ENCODE measurements around the gene PTK6.

PTK6 gene

DNA sequence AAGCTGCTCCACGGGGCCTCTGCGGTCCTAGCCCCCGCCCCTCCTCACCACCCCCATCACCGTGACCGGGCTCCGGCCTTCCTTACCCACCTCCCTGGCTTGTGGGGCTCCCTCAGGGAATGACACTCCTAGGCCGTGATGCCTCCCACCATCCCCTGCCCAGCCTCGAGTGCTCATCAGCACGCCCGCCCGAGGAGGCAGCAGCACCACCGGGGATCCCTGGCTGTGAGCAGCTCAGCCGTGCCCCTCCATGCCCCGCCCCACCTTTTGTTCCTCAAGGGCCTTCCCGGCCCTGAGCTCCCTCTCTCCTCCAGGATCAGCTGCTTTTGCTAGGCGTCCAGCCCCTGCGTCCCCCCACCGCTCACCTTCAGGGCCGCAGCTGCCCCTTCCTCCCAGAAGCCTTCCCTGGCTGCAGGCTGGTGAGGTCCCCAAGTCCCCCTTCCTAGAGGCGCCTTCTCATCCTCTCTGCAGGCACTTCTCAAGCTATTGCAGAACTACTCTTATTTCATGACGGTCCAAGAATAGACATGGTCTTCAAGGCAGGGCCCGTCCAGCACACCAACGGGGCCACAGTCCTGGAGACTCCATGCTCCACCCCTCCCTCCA is 19.8 kb upstream of the PTK6 start:
- DNase-seq = no peak

DNA sequence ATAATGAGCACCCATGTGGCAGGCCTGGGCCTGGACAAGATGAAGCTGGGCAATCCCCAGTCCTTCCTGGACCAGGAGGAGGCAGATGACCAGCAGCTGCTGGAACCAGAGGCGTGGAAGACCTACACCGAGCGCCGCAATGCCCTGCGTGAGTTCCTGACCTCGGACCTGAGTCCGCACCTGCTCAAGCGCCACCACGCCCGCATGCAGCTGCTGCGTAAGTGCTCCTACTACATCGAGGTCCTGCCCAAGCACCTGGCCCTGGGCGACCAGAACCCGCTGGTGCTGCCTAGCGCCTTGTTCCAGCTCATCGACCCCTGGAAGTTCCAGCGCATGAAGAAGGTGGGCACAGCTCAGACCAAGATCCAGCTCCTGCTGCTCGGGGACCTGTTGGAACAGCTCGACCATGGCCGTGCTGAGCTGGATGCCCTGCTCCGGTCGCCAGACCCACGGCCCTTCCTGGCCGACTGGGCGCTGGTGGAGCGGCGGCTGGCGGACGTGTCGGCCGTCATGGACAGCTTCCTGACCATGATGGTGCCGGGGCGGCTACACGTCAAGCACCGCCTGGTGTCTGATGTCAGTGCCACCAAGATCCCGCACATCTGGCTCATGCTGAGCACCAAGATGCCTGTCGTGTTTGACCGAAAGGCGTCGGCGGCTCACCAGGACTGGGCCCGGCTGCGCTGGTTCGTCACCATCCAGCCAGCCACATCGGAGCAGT is 18.6 kb upstream of the PTK6 start:
- no peak for DNase-seq

DNA sequence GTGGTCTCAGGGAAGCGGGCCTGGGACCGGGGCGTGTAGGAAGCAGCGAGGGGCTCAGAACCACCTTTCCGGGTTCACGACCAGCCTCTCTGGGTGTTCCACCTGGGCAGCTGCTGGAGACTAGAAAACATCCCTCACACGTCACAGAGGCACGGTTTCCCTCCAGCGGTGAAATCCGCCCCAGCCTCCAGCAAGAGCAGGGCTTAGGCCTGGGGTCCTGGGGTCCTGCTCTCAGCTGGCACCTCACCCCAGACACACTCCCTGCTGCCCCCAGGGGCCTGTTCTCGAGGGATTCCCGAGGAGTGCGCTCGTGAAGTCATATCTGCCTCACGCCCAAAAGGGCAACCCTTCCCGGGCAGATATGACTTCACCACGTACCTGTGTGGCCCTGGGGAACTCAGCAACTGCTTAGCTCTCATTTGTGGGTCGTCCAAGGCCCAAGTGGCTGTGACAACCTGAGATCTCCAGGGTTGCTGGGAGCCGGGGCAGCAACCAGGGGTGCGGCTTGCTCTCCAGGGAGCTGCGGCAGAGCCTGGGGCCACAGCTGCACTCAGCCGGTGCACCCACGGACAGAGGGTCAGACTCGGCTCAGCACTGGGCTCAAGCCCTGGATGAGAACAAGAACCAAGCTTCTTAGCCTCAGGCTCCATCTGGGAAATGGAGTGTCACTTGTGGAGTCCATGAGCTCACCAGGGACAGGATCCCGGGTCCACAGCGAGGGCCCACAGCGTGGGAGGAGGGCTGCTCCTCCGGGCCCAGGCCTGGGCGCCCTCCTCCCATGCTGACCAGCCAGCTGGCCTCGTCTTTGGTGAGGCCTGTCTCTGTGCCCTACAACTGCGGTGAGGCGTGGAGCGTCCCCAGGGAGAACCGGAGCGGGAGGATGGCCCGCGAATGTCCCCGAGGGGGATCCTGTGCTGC is 17.4 kb upstream of the PTK6 start:
- no peak for DNase-seq

DNA sequence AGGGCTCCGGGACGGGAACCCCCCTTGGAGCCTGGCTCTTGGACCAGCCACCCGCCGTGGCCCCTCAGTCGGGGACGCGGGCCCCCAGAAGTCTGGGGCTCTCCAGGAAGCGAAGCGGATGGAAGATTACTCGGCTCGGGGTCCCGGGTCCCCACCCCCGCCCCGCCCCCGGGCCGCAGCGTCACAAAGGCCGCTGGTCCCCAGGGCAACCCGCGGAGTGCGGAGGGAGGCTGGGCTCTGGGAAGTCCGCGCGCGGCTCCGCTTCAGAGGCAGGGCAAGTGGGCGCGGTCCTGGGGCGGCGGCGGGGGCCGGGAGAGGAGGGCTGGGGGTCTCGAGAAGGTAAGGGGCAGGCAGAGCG is 16.7 kb upstream of the PTK6 start, which contains the start of gene FNDC11:
Gene FNDC11 (plus strand): TSS at position 227 of the 358 bp plus-strand sequence. CDS start 1,505 bp downstream, outside the sequence.
- DNase-seq = peak; percentile 34

DNA sequence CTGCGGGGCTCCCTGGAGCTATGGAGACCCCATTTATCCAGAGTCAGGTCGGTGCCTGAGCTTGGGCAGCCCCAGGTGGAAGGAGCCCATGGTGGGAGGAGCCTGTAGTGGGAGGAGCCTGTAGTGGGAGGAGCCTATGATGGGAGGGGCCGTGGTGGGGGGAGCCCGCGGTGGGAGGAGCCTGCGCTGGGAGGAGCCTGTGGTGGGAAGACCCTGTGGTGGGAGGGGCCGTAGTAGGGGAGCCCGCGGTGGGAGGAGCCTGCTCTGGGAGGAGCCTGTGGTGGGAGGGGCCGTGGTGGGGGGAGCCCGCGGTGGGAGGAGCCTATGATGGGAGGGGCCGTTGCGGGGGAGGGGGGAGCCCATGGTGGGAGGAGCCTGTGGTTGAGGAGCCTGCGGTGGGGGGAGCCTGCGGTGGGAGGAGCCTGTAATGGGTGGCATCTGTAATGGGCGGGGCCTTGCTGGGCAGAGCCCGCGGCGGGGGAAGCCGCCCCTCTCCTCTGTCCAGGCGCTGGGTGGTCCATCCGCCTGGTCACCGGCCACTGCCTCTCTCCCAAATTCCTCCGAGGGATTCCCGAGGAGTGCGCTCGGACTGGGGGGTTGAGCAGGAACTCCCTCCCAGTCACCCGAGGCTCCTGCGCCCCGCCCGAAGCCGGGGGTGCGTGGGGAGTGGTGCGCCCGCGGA is 16.2 kb upstream of the PTK6 start:
- DNase-seq = peak; percentile 39

DNA sequence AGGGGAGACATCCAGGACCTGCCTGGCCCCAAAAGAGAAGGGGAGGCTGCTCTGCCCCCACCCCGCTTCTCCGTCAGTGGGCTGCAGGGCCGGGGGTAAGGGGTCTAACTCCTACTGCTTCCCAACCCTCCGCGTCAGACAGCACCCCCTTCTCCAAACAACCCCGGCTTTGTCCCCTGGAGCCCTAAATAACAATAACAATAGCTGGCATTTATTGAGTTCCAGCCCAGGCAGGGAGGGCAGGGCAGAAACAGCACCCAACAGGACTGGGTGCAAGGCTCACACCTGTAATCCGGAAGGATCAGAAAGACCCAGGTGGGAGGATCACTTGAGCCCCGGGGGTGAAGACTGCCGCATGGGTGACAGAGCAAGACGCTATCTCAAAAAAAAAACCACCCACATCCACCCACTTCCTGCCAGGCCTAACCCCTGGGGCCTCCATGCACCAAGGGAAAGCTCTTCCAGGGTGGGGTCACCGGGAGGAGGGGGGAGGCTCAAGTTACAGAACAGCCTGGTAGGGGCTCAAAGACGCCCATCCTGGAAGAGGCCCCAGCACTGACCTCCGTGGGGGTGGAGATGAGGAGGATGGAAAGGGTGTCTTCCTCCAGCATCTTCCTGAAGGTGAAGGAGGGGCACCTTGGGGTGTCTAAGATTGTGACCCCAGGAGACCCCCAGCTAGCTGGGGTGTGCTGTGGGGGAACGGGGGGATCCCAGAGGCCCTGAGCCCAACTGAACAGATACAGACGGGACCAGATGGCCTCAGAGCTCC is 15.5 kb upstream of the PTK6 start:
- no peak for DNase-seq

DNA sequence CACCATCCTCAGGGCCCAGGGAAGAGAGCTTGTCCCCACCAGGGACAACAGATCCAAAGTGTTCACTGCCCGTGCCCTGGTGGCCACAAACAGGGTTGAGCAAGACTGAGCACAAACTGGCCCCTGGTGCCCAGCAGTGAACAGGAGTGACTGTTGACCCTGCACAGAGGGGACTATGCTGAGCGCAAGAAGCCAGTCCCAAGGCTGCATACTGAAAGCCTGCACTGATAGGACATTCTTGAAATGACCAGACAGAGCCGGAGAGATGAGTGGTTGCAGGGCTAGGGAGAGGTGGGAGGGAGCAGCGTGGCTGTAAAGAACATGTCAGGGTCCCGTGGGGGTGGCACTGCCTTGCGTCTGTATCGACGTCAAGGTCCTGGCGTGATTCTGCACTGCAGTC is 13.9 kb upstream of the PTK6 start:
- DNase-seq = no peak

DNA sequence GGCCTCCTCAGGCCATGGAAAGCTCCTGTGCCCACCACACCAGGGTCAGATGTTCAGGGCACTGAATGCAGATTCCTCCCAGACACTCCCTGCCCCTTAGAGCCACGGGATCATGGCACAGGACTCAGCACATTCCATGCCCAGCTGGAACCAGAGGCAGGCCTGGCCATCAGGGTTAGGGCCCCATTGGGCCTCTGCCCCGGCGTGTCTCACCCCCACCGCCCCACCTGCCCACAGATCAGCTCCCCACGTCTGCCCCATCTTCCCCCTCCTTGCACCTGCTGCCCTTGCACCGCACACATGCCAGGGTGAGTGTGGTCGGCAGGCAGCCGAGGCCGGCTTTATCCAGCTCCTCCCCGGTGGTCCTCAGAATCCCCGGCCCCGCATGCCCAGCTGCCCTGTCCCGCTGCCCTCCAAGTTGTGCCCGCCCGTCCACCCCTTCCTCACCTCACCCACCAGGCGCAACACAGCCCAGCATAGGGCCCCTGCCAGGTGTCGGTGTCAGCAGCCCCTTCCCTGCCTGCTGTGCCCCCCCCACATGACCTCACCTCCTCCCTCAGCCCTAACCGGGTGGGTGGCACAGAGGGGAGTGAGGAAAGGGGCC is 12.6 kb upstream of the PTK6 start:
- DNase-seq = no peak

DNA sequence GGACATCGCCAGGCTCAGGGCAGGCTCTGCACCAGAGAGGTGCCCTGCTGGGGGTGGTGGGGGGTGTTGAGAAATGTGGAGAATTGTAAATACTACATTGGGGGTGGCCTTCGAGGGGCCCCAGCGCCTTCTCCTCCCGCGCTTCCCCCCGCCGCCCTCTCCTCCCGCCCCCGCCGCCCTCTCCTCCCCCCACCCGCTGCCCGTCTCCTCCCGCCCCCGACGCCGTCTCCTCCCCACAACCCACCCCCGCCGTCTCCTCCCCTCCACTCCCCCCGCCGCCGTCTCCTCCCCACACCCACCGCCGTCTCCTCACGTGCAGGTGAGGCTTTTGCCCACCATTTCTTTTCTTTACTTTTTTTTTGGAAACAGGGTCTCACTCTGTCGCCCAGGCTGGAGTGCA is 11.8 kb upstream of the PTK6 start:
- DNase-seq = no peak

DNA sequence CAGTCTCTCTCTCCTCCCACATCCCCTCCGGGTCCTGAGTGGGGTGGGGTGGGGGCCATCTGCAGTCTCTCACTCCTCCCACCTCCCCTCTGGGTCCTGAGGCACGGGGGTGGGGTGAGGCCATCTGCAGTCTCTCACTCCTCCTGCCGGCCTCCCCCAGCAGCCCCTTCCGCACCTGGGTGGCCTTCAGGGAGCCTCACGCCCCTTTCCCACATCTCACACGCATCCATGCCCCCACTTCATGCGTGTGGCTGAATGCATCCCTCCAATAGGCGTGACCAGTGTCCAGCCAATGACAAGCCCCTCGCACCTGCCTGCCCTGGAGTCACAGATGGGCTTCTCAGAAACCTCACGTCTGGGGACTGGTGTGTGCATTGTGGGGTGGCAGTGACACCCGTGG is 11.4 kb upstream of the PTK6 start:
- DNase-seq = no peak

DNA sequence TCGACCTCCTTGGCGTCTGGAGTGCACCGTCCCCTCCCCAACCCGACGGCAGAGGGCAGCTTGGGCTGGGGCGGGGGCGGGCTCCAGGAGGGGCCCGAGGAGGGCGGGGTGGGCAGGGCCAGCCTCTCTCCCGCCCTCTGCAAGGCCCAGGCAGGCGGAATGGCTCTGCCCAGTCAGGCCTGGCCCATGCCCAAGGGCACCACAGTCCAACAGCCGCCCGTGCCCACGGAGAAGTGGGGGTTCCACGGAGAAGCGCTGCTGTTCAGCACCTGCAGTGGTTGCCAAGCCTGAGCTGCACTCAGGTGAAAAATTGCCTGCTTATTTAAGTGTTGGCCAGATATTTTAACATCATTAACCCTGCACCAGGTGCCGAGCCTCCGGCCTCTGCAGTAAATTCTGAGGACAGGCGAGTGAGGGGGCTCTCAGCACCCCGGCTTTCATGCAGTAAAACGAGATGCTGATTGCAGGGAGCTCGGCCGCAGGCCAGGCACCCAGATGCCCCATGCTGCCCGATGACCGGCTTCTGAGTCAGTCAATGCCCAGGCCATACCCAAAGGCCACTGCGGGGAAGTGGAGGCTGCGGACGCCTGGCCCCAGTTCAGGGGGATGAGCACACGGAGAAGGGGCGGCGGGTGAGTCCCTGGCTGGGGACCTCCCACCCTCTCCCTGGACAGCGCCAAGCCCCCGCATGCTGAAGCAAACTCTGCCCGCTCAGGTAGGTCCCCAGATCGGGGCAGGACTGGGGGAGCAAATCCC is 10.7 kb upstream of the PTK6 start, which contains the start of gene SRMS:
Gene SRMS (minus strand): TSS at position 25 of the 756 bp plus-strand sequence. CDS start 286 bp downstream, outside the sequence.
- no peak for DNase-seq

DNA sequence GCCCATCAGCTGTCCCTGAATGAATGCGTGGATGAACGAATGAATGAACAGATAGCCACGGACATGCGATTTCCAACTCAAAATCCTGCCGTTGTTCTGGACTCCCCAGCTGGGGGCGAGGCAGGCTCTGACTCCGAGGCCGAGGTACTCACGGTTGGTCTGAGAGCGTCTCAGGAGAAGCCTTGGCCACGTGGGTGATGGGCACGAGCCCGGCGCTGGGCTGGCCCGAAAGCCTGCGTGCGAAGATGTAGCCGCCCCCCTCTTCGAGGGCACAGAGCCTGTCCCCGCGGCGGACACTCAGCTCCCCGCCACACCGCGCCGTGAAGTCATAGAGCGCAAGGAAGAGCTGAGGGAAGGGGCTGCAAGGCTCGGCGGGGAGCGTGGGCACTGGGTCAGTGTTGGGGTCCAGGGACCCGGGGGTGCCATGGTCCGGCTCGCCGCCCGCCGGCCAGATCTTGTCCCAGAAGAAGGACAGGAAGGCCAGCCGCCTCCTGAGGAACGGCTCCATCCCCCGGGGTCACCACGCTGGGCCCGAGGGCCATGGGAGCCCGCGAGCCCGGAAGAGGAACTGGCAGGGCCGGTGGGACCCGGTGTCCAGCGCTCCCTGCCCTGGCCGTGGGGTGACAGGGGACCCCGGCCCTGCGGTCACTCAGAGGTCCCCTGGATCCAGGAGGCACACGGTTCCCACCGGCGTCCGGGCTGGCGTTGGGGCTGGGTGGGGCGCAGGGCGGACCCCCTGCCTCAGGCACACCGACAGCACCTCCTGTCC is 10.0 kb upstream of the PTK6 start:
- no peak for DNase-seq

DNA sequence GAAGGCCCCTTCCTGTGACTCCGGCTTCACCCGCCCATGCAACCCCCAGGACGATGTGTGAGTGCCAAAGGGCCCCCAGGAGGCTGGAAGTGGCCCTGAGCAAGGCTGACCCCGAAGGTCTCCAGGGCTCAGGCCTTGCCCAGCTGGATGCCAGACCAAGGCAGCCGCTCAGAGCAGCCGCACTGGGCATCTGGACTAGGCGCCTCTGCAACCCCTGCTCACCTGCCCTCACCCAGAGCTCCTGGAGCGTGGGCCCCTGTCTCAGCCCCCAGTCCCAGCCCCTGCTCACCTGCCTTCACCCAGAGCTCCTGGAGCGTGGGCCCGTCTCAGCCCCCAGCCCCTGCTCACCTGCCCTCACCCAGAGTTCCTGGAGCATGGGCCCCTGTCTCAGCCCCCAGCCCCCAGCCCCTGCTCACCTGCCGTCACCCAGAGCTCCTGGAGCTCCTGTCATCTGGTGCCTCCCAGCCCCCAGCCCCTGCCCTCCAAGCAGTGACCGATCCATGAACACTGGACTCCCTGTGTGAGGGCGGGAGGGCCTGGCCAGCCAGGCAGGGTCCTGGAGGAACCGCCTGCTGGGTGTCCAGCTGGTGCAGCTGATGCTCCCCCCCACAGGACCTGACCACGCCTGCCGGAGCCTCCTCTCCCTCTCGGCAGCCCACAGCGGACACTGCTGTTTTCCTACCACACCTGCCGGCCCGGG is 9.2 kb upstream of the PTK6 start:
- DNase-seq = no peak

DNA sequence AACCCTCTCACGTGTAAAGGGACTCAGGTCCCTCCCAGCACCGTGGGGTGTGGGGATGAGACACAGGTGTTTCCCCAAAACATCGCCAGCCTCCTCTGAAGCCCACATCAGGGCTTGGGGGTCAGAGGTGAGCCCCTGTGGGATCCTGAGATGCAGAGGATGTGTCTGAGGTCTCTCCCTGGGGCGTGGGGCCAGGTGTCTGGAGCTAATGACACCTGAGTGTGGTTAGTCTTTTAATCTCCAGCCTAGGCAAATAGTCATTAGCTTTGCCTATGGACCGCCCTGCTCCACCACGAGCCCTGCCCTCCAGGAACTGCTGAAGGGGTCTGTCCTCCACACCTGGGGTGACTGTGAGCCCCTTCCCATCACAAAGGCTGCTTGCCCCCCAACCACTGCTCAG is 8.6 kb upstream of the PTK6 start:
- no peak for DNase-seq

DNA sequence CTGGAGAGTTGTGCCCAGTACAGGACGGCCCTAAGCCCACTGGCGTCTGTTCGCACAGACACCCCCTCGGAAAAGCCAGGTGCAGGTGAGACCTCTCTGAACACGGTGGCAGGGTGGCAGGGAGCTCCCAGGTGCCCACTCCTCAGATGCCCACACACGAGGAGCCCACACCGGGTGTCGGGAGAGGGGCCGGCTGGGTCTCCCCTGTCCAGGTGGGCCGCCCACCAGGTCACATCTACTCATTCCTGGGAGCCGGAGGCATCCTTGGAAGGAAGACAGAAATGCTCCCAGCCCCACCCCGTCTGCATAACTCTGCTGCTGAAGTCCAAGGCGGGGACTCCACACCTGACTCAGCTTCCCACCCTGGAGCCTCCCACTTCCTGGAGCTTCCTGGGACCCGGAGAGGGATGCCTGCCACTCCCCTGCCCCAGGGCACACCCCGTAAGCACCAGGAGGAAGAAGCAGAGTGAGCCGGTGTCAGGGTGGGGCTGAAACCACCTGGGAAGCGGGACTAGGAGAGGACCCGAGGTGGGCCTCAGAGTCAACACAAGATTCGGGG is 7.9 kb upstream of the PTK6 start:
- no peak for DNase-seq

DNA sequence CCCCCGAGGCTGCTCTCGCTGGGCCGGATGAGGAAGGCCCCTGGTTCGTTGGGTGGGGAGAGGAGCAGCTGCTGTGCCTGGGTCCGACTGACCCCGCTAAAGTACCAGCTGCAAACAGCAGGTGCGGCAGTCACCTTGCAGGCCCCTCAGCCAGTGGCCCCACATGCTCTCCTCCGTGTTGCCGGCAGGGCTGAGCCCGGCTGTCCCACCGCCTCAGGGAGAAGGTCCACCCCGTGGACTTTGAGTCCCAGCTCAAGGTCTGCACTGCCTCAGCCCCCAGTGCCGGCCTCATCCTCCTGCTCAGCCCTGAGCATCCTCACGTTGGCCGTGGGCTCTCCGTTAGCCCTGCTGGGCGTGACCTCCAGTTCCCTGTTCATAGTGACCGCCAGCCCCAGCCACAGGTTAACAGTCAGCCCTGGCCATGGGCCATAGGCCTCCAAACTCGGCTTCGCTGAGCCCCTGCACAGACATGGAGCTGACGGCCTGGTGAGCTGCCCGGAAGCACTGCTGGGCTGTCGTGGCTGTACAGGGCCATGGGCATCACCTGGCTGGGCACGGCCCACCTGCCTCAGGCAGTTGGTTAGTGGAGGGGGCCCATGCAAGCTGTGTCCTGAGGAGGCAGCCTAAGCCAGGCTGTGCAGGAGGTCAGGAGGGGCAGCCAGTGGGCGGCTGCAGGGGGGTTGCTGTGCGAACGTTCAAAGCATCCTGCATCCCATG is 7.2 kb upstream of the PTK6 start:
- DNase-seq = no peak

DNA sequence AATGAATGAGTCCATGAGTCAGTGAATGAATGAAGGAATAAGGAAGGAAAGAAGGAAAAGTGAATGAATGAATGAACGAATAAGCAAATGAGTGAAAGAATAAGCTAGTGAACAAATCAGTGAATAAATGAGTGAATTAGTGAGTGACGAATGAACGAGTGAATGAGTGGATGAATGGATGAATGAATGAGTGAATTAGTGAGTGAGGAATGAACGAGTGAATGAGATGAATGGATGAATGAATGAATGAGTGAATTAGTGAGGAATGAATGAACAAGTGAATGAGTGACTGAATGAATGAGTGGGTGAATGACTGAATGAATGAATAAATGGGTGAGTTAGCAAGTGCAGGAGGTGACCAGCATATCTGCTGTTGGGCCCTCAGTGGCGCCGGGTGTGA is 6.6 kb upstream of the PTK6 start:
- DNase-seq = no peak

DNA sequence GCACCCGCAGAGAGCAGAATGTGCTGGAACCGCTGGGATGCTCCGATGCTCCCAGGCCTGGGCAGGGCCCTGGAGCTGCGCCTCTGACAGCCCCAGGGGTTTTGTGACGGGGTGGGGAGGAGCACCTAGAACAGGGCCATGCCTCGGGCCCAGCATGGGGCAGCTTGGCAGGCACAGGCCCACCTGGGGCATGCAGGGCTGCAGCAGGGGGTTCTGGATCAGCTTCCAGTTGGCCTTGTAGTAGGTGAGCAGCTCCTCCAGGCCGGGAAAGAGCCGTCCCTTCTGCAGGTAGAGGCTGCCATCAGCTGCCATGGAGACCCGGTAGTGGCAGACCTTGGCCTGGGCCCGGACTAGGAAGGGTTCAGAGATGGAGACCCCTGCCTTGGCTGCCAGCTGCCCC is 6.0 kb upstream of the PTK6 start:
- DNase-seq = no peak

DNA sequence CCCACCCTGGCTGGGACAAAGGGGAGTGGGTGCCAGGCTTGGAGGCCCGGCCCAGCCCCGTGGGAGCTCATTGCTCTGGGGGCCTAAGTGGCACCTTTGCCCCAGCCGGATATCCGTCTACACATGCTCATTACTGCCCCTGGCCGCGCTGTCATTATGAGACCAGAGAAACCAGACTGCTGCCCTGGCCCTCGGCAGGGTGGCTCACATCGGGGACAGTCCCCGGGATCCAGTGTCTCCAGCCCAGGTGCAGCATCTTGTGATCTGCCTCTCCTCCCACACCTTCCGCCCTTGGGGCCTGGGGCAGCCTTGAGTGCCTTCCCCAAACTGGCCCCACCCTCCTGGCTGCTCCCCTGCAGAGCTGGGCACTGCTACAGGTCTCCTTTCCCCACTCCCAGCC is 5.5 kb upstream of the PTK6 start:
- no peak for DNase-seq

Data from DMS79 treated with DMSO at 0.1 percent for 48 hours (cell line).